ENCODE data around the gene GOSR1.
A peak's percentile ranks its signal among the peaks of the same experiment; 100 is the strongest.
"Not testable (repeated sequence)": the region's sequence is repeated elsewhere in the genome, so short reads cannot be mapped to it uniquely, and the experiment has no call there.

Gene GOSR1

DNA sequence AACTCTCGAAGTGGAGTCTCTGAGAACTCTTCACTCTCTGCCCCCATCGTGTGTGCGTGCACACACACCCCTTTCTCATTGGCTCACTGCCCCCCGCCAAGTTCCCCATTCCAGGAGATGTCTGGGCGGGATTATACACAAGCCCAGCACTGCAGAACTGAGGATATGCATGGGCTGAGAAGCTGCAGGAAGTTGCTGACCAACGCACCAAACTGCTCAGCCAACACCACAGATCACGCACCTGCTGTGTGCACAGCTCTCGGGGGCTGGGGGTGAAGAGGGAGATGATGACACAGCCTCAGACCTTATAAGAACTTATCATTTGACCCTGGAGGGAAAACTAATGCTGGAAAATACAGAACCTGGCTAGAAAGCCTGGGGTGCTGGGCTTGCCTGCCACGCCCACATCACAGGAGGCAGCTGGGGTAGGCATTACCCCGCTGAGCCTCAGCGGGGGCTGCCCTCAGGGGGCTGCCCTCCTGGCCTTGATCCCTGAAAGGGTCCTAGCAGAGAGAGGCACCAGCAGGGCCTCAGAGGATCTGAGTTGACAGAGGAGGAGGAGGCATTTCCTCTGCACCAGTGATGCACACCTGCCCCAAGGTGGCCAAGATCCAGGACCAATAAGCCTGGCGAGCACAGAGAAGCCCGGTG lies 87.3 kb downstream of the GOSR1 start:
- DNase-seq, result not testable (repeated sequence)

DNA sequence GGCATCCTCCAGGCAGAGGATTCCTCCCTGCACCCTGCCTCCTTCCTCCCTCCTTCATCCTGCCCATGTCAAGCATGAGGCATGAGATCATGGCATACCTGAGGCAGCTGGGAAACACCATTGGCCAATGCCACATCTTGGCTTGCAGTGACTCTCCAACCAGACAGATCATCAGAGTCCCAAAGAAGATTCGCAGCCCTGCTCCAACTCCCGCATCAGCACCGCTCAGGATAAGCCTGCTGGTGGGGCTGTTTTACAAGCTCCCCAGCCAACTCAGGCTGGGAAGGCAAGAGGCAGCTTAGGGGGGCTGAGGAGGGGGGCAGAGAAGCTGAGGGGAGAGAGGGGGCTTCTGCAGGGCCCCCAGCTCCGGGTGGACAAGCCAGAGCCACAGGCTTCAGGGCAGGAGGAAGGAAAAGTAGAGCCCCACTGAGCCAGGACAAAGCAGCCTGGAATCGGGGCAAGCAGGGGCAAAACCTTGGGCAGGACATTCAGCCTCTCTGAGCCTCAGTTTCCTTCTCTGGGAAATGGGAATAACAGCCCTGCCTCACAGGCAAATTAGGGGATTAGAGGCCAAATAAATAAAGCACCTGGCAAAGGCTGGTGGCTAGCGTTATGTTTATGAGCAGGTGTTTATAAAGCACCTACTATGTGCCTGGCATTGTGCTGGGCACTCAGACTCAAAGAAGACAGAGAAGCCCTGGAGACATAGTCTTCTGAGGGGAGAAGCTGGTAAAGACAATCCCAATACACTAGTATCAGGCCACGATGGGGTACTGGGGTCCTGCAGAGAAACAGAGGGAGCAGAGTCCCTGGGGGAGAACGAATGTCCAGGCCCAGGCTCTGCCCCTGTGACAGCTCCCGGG lies 88.1 kb downstream of the GOSR1 start:
- DNase-seq, result no peak

DNA sequence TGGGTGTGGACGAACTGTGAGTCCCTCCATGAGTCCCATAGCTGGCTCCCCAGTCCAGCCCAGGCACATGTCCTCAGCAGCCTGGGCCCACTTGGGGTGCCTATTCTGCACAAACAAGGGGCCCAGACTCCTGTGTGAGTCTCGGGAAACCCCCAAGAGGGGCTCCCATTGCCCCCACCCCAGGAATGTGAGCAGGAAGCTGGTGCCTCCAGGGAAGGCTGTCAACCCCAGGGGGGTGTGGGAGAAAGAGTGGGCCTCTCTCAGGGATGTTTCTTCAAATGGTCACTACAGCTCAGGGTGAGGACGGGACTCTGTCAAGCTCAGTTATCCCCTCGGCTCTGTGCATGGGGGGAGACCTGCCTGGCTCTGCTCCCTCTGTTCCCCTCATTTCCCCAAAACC lies 88.9 kb downstream of the GOSR1 start:
- DNase-seq, result not testable (repeated sequence)

DNA sequence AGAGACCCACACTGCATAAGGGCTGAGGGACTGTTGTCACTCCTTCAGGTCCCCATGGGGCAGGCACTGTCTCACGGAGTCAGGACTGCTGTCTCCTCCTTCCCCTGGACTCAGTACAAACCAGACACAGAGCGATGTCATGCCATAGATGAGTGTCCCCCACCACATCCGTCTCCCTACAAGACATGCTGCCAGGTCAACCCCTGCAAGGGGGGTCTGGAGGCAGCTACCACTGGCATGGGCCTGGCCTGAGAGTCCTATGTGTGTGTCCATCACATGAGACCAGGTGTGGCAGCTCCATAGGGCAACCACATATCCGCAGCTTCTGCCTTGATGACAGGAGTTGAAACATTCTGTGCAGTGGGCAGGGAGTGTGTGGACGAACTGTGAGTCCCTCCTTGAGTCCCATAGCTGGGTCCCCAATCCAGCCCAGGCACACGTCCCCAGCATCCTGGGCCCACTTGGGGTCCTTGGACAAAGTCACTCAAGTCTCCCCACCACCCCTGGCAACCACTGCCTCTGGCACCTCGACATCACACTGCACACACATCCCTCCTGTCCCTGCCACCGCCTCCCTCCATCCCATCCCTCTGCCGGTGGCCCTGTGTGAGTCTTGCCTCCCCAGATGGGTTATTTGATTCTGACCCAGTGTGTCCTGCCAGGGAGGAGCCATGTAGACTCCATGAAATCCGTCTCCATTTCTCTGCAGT lies 89.5 kb downstream of the GOSR1 start:
- DNase-seq, result not testable (repeated sequence)

DNA sequence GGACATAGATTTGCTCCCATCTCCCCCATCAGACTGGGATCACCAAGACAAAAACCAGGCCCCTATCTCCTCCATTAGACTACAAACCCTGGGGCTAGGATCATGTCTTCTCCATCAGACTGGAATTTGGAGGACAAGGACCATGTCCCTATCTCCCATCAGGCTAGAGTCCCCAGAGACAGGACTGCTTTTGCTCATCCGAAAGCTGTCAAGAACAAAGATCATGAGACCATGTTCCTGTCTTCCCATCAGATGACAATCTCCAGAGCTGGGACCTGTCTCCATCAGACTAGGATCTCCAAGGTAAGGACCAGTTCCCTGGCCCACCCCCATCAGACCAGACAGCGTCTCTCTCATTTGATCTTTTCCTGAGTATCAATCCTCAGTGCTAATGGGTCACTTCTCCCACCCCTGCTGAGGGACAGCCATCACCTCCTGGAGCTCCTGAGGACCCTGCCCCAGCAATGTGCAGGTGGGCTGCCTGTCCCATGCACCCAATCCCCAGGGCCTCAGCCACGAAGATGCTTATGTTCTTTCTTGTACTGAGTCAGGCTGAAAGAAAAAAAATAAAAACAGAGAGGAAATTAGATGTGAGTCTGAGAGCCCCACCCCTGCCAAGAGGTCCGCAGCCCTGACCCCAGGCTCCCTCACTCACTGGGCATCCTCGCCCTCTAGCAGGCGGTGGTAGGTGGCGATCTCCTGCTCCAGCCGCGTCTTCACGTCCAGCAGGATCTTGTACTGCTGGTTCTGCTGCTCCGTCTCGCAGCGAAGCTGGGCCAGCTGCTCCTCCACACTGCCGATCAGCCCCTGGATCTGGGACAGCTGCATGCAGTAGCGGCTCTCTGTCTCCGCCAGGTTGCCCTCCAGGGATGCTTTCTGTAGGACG lies 90.3 kb downstream of the GOSR1 start:
- no peak for DNase-seq

DNA sequence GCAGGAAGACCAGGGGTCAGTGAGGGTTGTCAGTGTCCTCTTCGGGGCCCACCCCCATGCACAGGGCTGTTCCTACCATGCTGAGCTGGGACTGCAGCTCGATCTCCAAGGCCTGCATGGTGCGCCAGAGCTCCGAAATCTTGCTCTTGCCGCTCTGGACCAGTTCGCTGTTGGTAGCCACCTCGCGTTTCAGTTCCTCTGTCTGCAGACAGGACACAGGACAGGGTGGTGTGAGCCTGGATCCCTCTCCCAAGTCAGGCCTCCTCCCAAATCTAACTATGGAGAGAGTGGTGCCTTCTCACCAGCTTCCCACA lies 90.9 kb downstream of the GOSR1 start:
- no peak for DNase-seq

DNA sequence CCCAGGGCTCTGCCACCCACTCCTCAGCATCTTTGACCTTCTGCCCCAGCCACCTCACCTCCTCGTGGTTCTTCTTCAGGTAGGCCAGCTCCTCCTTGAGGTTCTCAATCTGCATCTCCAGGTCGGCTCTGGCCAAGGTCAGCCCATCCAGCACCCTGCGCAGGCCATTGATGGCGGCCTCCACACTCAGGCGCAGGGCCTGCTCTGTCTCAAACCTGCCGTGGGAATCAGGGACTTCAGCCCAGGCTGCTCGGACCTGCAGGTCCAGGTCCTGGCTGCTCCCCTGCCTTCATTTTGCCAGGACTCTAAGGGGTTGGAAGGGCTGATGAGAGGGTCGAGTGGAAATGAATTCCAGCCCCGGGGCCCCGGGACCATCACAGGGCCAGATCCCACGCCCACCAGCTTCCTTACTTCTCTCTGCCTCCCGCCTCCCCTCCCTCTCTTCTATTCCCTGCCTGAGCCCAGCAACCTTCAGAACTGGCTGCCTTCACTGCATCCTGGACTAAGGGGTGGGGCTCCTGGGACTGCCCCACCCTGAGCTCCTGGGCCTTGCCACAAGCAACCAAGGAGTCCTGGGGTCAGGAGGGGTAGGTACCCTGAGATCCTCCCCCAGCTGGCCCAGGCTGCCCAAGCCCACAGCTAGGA lies 92.4 kb downstream of the GOSR1 start:
- not testable (repeated sequence) for DNase-seq

DNA sequence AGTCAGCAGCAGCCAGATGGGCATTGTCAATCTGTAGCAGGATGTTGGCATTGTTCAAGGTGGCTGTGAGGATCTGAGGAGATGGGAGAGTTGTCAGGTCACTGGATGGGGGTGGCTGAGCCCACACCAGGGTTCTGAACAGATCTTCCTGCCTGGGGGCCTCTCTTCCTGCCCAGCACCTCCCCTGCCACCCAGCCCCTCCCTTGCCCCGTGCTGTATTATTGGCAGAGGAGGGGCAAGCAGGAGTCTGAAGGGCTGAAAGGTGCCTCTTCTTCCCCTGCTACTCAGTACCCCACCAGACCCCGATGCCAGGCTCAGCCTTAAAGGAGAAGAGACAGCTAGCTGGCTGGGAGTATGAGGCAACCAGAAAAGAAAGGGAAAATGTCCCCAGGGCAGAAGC lies 93.0 kb downstream of the GOSR1 start:
- no peak for DNase-seq

DNA sequence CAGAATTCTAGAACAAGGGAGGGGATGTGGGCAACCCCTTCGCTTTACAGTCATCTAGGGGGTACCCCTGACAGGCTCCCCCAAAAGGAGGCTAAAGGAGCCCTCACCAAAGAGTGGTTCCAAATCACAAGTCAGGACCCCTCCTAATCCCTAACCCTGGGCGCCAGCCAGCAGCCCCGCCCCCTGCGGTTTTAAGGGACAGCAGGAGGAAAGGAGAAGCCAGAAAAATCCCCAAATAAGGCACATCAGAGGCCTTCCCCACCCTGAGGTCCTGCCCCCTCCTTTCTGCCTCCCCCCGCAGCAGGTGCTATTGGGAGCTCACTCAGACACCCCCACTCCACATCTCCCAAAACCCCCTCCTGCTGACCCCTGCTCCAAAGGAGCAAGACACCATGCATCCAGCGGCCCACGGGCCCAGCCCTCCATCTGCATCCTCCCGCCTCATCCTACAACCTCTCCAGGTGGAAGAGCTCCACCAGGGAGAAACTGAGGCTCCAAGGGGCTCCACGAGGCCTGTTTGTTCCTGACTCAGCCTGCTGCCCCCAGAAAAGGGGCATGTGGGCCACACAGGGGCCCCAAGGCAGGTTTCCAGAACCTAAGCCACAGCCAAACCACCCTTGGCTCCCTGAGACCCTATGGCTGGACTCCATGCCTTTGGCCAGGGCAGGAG lies 93.5 kb downstream of the GOSR1 start:
- DNase-seq, result no peak

DNA sequence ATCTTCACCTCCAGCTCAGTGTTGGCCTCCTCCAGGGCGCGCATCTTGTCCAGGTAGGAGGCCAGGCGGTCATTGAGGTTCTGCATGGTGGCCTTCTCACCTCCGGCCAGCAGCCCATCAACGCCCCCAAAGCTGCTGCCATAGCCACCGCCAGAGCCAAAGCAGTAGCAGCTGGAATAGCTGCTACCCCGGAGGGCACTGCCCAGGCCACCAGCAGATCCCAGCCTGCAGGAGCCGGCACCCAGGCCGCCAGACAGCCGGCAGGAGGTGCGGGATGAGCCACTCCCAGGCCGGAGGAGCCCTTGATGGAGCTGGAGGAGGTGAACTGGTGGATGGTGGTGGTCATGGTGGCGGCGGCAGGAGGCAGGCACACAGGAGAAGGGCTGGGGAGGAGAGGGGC lies 94.2 kb downstream of the GOSR1 start:
- DNase-seq, result not testable (repeated sequence)

DNA sequence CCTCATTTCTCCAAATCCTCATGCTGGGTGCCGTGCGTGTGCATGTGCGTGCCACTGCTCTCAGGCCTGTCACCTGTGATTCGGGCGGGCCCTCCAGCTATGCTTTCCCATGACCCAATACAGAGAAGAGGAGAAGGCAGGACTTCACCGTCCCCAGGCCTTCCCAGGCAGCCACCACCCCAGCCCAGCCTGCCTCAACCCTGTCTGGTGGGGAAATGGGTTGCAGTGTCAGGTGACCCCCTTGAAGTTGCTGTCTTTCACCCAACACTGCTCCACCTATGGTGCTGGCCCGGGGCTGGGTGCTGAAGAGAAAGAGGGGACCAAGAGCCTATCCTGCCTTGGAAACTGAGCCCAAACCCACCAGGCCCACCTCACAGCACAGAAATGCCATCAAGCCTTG lies 94.7 kb downstream of the GOSR1 start:
- no peak for DNase-seq

DNA sequence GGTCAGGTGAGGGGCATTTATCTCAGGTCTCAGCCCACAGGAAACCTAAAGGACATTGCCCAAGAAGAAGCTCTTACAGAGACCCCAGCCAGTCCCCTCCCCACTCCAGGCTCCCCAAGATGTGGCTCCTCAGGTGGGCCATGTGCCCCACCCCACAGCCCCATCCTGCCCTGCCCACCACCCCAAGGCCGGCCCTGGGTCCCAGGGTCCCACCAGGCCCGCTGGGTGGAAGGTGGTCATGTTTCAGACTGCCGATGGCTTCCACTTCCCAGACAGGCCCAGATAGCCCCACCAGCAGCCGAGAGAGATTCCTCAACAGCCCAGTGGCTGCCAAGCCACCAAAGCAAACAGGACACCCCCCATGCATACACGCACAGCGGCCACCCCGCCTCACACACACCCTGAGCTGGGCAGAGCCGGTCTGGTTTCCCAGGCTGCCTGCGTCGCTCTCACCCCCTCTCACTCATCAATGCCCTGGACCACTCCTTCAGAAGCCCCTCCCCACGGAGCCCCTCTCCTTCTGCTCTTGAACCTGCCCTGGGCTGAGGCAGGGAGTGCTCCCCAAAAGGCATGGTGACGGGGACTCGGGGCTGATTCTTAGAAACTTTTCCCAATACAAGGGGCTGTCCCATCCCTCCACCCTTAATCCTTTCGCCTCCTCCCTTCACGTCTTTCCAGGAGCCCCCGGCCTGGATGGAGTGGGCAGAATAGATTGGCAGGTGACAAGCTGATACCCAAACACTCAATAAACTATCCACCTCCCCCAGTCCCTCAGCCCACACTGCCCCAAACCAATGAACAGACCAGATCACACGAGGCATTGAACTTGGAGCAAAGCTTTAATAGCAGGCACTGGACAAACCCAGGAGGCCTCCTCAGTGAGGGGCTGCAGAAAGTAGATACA lies 95.7 kb downstream of the GOSR1 start:
- not testable (repeated sequence) for DNase-seq

DNA sequence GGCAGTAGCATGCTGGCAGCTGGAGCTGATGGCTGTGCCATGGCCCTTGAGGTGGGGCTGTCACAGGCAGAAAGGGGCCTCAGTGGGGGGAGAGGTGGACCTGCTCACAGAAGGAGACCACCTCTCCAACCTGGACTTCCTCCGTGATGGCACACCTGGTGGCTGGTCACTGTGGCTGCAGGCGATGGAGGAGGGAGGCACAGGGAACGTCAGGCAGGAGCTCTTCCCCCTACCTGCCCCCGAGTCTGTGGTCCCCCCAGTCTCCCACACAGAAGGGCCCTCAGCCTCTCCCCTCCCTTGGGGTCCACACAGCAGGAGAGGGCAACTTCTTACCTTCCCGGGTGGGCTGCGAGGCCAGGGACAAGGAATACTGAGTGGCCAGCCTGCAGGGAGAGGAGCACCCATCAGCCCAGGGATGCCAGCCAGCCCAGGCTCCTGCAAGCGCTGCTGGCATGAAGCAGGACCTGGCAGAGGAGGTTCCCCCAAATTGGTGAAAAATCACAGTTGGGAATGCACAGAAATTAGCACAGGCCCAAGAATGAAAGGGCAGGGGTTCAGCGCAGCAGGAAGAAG lies 96.5 kb downstream of the GOSR1 start:
- no peak for DNase-seq

DNA sequence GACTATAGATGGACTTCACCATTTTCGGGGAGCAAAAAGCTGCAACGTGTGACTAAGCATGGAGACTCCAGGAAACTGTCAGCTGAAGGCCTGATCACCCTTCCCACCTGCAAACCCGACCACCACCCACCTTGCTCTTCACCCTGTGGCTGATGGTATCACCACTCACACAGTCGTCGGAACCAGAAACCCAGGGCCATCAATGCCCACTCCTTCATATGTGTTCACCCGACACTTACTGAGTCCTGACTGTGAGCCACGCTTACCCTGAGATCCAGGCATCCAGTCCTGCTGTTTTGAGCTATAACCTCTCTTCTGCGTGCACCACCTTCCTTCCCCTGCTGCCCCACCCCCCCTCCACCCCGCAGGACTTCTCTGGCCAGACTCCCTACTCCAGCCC lies 97.1 kb downstream of the GOSR1 start:
- not testable (repeated sequence) for DNase-seq

DNA sequence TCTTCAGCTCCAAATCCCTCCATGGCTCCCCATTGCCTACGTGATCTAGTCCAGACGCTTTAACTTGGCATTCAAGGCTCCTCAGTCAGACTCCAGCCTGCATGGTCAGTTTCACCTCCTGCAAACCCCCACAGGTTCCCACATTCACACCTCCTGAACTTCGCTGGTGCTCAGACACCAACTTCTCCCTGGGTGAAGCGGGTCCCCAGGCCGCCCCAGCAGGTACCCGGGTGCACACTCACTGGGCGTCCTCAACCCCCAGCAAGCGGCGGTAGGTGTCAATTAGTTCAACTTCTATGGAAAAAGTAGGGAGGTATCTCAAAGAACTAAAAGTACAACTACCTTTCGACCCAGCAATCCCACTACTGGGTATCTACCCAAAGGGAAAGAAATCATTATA lies 97.6 kb downstream of the GOSR1 start:
- DNase-seq, result not testable (repeated sequence)

DNA sequence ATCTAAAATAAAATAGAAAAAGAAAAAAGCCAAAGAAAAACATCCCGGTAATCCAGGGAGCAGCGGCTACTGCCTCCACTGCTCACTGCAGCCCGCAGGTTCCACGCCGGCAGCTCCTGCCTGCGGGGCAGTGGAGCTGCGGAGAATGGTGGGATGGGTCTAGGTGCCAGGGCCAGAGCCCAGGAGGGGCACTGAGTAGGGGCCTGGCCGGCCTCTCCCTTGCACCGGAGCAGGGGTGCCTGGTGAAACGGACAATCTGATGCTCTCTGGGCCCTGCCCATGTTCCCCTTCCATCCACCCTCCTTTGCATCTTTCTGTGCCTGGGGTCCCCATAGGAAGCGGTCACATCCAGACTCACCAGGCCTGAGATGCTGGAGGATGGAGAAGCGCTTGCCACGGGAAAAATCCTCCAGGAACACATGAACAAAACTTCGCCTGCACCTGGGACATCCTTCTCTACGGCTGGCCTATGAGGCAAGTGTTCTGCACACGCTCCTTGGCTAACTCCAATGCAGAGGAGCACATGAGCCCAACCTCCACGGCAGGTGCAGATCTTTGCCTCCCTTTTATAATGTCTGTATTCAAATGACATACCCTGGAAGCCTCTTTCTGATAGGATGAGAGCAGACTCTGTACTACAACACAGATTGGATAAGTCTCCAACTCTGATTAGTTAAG lies 98.6 kb downstream of the GOSR1 start:
- not testable (repeated sequence) for DNase-seq

DNA sequence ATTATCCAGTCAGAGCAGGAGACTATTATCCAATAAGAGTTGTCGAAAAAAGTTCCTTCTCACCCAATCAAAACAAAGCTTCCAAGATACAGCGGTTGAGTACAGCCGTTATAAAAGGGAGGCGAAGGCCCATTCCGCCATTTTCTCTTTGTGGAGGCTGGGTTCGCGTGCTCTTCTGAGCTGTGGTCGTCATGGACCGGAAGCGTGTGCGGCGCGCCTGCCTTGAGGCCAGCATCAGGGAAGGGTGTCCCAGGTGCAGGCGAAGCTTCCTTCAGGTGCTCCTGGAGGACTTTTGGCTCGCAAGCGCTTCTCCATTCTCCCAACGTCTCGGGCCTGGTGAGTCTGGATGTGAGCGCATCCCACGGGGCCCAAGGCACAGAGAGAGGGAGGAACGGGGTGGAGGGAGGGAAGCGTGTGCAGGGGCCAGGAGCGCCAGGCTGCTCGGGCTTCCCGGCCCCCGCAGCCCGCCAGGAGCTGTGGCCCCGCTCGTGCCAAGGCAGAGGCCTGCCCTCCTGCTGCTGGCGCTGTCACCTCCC lies 99.2 kb downstream of the GOSR1 start:
- peak; percentile 16 for DNase-seq
